DMS 273 (cell line): ENCODE measurements around the gene LRIG3.
"Not testable (repeated sequence)": the region's sequence is repeated elsewhere in the genome, so short reads cannot be mapped to it uniquely, and the experiment has no call there.

Experiments
- DNase-seq: peaks from one replicate; lab custom pipeline; 2025; ENCODE audit not compliant: unreplicated experiment; lab: John Stamatoyannopoulos, UW

Gene LRIG3

GRCh38 chr12:58920102-58920960, at the start of gene LRIG3:
LRIG3 (minus strand) TSS chr12:58920504; CDS start chr12:58920235, 269 bp downstream.
- DNase-seq = peak; percentile 95

- no peak for DNase-seq
Observed at GRCh38 chr12:58969237-58969636, 48.9 kb upstream of the LRIG3 start.

GRCh38 chr12:58967561-58967960, 47.3 kb upstream of the LRIG3 start:
- DNase-seq = peak; percentile 2

GRCh38 chr12:58966939-58967338, 46.6 kb upstream of the LRIG3 start:
- DNase-seq = peak; percentile 8

DNA sequence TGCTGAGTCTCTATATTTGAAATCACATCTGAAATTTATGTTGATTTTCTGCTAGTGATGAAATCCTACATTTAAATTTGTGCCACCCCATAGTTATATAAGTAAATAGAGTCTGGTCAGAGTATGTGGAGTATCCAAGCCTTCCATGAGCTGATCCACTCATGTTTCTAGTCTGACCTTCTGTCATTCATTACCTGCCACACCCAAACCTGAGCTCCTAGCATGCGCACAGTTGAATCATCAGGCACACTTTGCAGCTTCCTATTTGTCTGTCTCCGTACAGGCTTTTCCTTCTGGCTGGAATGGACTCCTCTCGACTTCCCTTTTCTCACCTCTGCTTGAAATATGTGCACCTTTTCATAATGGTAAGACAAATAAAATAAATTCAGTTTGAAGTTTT, 45.3 kb upstream of the LRIG3 start:
- no peak for DNase-seq

- no peak for DNase-seq
Observed at GRCh38 chr12:58963844-58964243, 43.5 kb upstream of the LRIG3 start.

DNA sequence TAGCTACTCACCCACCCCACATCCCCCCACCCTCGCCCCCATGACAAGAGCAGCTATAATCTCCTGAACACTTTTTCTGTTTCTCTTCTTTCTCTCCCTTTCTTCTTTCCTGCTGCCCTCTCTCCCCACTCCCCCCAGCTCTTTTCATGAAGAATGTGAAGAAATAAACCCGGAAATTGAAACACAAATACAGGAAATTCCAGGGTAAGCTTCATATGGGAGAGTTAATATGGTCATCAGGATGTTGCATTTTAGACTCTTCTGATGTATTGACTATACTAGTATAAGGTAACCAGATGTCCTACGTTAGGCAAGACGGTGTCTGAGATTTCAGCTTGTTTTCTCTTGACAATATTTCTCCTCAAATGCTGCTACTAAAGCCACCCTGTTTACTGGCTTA, 41.6 kb upstream of the LRIG3 start:
- DNase-seq = no peak

GRCh38 chr12:58961166-58961565, 40.9 kb upstream of the LRIG3 start:
- DNase-seq = no peak

DNA sequence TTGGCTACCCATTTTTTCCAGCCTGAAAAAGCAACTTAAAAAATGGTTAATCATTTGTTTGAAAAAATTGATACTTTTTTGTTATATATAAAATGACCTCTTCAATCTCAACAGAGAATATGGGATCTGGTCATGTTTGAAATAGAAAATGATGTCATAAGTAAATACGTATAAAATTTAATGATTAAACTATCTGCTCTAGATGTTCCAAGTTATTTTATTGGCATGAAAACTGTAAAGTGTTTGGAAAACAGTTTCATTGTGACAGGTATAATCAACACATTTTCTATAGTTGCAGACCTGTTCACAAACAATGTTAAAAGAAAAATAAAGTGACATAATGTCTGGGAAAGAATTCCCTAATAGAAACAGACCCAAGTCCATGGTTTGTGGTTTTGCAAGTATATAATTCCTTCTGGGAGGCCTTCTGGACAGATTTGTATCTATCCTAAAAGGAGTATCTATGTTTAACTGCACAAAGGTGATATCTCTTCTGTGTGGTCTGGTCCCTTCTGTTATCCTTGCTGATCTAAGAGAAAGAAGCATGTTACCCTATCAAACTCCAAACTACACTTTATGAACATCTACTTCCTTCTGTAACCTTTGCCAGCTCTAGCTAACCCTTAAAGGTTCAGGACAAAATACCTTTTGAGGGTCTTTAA, 39.5 kb upstream of the LRIG3 start:
- DNase-seq = no peak

DNA sequence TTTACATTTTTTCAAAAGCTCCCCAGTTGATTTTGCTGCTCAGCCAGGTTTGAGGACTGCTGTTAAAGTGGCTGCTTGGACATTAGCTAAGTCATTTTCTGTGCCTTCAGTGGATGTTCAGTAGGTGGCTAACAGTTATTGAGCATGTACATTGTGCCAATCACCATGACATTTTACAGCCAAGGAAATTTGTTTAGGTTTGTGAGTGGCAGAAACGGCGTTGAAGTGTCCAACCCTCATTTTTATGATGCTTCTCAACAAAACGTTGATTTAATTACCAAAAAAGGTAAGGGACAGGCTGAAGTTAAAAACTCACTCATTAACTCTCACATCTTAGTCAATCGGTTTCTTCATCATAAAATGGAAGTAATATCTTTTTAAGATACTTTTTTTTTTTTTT, 37.0 kb upstream of the LRIG3 start:
- no peak for DNase-seq

DNA sequence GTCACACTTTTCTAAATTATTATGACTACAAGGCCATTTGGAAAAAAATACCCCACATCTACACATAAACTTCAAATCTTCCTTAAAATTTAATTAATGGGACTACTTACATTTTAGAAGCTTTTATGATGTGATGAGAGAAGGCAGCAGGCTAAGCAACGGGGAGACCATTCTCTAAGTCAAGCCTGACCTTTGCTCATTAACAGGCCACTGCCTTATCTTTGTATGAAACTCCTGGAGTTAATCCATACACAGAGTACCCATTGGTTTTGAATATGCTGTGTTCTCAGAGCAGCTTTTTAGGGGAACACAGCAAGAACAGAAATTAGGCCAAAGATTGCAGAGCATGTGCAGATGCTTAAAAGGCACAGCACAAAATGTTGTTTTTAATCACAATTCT, 35.5 kb upstream of the LRIG3 start:
- no peak for DNase-seq

DNA sequence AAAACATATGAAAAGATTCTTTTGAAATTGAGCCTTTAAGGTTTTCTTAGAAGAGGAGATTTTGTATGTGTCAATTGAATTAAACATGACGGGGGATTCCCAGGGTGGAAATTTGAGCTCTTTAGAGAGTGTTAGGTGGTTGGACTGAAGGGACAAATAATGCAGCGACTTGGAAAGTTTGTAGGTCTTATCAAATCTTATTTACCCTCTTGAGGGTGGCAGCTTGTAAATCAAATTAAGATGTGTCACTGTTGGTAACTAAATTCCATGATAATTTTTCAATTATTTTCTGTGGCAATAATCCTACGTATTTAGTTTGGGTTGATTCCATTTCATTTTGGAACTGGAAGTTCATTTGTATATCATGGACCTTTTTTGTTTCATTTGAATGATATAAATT, 33.7 kb upstream of the LRIG3 start:
- DNase-seq = no peak

DNA sequence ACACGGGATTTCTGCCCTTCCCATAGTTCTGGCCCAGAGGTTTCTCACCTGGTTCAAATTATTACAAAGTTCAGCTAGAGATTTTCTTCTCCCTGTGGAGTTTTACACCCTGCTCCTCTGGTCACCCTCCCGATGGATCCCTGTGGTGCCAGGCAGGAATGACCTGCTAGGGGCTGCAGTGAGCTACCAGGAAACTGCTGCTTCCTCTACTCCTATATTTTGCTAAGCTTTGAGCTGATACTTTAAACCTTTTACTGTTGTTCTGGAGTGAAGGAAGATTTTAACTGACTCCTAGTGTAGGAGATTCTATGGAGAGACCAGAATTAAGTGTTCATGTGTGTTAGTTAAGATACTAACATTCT, 30.4 kb upstream of the LRIG3 start:
- no peak for DNase-seq

GRCh38 chr12:58949954-58950738, 29.8 kb upstream of the LRIG3 start:
- DNase-seq = not testable (repeated sequence)

GRCh38 chr12:58943079-58943478, 22.8 kb upstream of the LRIG3 start:
- DNase-seq = no peak

DNA sequence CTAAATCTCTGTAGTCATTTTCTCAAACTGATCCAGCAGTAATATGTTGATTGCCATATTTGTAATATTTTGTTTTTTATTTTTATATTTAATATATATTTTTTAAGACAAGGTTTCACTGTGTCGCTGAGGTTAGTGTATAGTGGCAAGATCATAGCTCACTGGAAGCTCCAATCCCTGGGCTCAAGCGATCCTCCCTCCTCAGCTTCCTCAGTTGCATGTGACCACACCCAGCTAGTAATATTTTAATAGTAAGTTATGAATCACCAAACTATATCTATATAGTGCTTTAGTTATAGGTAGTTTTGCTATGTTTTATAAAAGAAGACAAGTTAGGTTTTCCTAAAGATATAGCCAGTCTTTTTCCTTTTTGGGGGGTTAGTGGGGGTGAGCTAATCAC, 22.0 kb upstream of the LRIG3 start:
- no peak for DNase-seq

- no peak for DNase-seq
Observed at GRCh38 chr12:58939399-58940100, 19.2 kb upstream of the LRIG3 start.

GRCh38 chr12:58938440-58938839, 18.1 kb upstream of the LRIG3 start:
- DNase-seq = no peak

DNA sequence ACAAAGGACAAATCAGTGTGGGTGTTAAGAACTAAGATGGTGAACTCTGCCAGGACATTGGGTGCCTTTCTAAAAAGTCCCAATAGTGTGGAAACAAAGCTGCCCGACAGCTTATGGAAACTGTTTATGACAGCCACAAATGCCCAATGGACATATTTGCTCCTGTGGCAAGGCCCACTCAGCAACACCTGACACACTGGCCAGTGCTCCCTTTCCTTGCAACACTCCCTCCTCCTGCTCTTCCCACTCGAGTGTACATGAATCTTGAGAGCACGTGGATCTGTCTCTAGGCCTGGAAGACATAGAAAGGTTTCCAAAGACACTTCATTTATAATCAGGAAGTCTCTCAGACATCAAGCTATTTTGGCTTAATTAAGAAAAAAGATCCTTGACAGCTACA, 14.2 kb upstream of the LRIG3 start:
- no peak for DNase-seq

GRCh38 chr12:58932806-58933681, 12.7 kb upstream of the LRIG3 start:
- DNase-seq = no peak
